OCI-LY1 (cell line): ENCODE data around the gene PTTG2.

Source experiments
- H2AFZ ChIP-seq: fragments of 200-600 bp; sonication (generic), shearing (Covaris generic); 2 replicates; pipeline ENCODE4 v1.6.0; 2014; ENCODE audit warnings: antibody characterized with exemption, mild to moderate bottlenecking, low read length
- H3F3A ChIP-seq: fragments of 200-600 bp; sonication (generic), shearing (Covaris generic); 2 replicates; pipeline ENCODE4 v1.6.0; 2014; ENCODE audit warnings: mild to moderate bottlenecking, antibody characterized with exemption, low read length, moderate library complexity; ENCODE audit not compliant: insufficient read depth
- H3K27ac ChIP-seq: fragments of 200-600 bp; sonication (generic); 2 replicates; pipeline ENCODE4 v1.5.1; 2014; ENCODE audit warnings: low read length, mixed run types, mild to moderate bottlenecking, low read depth; ENCODE audit not compliant: poor library complexity, severe bottlenecking
- H3K27me3 ChIP-seq: fragments of 200-600 bp; sonication (generic); 2 replicates; pipeline ENCODE4 v1.6.0; 2014; ENCODE audit warnings: antibody characterized with exemption, mild to moderate bottlenecking, low read length, moderate library complexity; ENCODE audit not compliant: insufficient read depth
- H3K36me3 ChIP-seq: fragments of 200-600 bp; sonication (generic); 2 replicates; pipeline ENCODE4 v1.6.1; 2014; ENCODE audit warnings: mild to moderate bottlenecking, antibody characterized with exemption, low read length, moderate library complexity, mixed read lengths; ENCODE audit not compliant: insufficient read depth
- H3K4me1 ChIP-seq: fragments of 200-600 bp; sonication (generic); 2 replicates; pipeline ENCODE4 v1.5.1; 2014; ENCODE audit warnings: mild to moderate bottlenecking, low read length, moderate library complexity; ENCODE audit not compliant: insufficient read depth, severe bottlenecking
- H3K4me2 ChIP-seq: fragments of 200-600 bp; sonication (generic), shearing (Covaris generic); 2 replicates; pipeline ENCODE4 v1.6.1; 2014; ENCODE audit warnings: low read length
- H3K4me3 ChIP-seq: fragments of 200-600 bp; sonication (generic); 2 replicates; pipeline ENCODE4 v1.5.1; 2014; ENCODE audit warnings: low read length, low read depth, mild to moderate bottlenecking, mixed read lengths; ENCODE audit not compliant: poor library complexity, severe bottlenecking
- H3K79me2 ChIP-seq: fragments of 200-600 bp; shearing (Covaris generic); 2 replicates; pipeline ENCODE4 v1.6.1; 2016; ENCODE audit warnings: mixed run types, low read length, mixed read lengths; ENCODE audit not compliant: insufficient read depth
- H3K9ac ChIP-seq: fragments of 200-600 bp; sonication (generic), shearing (Covaris generic); 2 replicates; pipeline ENCODE4 v1.6.1; 2014; ENCODE audit warnings: mild to moderate bottlenecking, low read length, mixed read lengths
- H3K9me2 ChIP-seq: fragments of 200-600 bp; sonication (generic), shearing (Covaris generic); 2 replicates; pipeline ENCODE4 v1.6.1; 2014; ENCODE audit warnings: low read depth, mild to moderate bottlenecking, low read length, mixed read lengths
- H3K9me3 ChIP-seq: fragments of 200-600 bp; shearing (Covaris generic); 2 replicates; pipeline ENCODE4 v1.6.1; 2014; ENCODE audit warnings: low read length, mixed read lengths
- H4K20me1 ChIP-seq: fragments of 200-600 bp; sonication (generic), shearing (Covaris generic); 2 replicates; pipeline ENCODE4 v1.6.0; 2016; ENCODE audit warnings: mild to moderate bottlenecking, low read length; ENCODE audit not compliant: insufficient read depth
- CTCF ChIP-seq: fragments of 200-600 bp; sonication (generic), shearing (Covaris generic); IDR thresholded peaks from 2 replicates; pipeline ENCODE4 v1.5.1; 2017; ENCODE audit warnings: mild to moderate bottlenecking, antibody characterized with exemption, low read length, moderate library complexity, mixed read lengths
- EZH2 ChIP-seq: fragments of 200-600 bp; sonication (generic), shearing (Covaris generic); IDR thresholded peaks from 2 replicates; pipeline ENCODE4 v1.8.0; 2017; ENCODE audit warnings: borderline replicate concordance, mixed run types, mild to moderate bottlenecking, antibody characterized with exemption, low read length, moderate library complexity, mixed read lengths

PTTG2 gene

GRCh38 chr4:37980246-37980645 is 20.0 kb downstream of the PTTG2 start:
- TF ChIP-seq EZH2 (no peak), CTCF (no peak)
- no peaks in the 10 kb centered on the region for H3K9me2 ChIP-seq
- peak overlapping the region; percentile 70 for H3K4me3 ChIP-seq
- peaks cover 3% of the 10 kb centered on the region; the same call in 1 of the 2 replicates for H3F3A ChIP-seq
- H3K79me2 ChIP-seq = peaks cover 75% of the 10 kb centered on the region
- H3K9ac ChIP-seq = peak overlapping the region; percentile 99
- H3K27me3 ChIP-seq = no peaks in the 10 kb centered on the region
- H3K27ac ChIP-seq = peak overlapping the region; percentile 100
- no peak overlapping the region for H2AFZ ChIP-seq
- H3K9me3 ChIP-seq = no peaks in the 10 kb centered on the region
- H3K4me2 ChIP-seq = peak overlapping the region; percentile 85
- peaks cover 76% of the 10 kb centered on the region for H3K4me1 ChIP-seq
- H4K20me1 ChIP-seq = no peaks in the 10 kb centered on the region
- peaks cover 20% of the 10 kb centered on the region for H3K36me3 ChIP-seq

- Histone ChIP-seq H2AFZ (no peak overlapping the region), H3K4me3 (peak overlapping the region; percentile 70), H3K9me3 (no peaks in the 10 kb centered on the region), H3K27me3 (no peaks in the 10 kb centered on the region), H3K79me2 (peaks cover 87% of the 10 kb centered on the region), H3K9ac (peak overlapping the region; percentile 99), H3K9me2 (no peaks in the 10 kb centered on the region), H4K20me1 (no peaks in the 10 kb centered on the region), H3K4me2 (peak overlapping the region; percentile 85), H3K4me1 (peaks cover 84% of the 10 kb centered on the region), H3F3A (0 out of 2 replicates have a peak, but pooled peaks cover 3% of the 10 kb centered on the region), H3K27ac (peak overlapping the region; percentile 100), H3K36me3 (peaks cover 23% of the 10 kb centered on the region)
- no peak for TF ChIP-seq EZH2
- no peak for TF ChIP-seq CTCF
These were observed 21.2 kb downstream of the PTTG2 start for GRCh38 chr4:37981425-37981824.

- peaks cover 84% of the 10 kb centered on the region for H3K4me1 ChIP-seq
- H3K9me2 ChIP-seq = no peaks in the 10 kb centered on the region
- 0 out of 2 replicates have a peak, but pooled peaks cover 5% of the 10 kb centered on the region for H3F3A ChIP-seq
- no peaks in the 10 kb centered on the region for H3K9me3 ChIP-seq
- peak overlapping the region; percentile 99 for H3K9ac ChIP-seq
- peaks cover 92% of the 10 kb centered on the region for H3K79me2 ChIP-seq
- H3K4me2 ChIP-seq = peak overlapping the region; percentile 85
- TF ChIP-seq CTCF = no peak
- TF ChIP-seq EZH2 = no peak
- peak overlapping the region; percentile 70 for H3K4me3 ChIP-seq
- no peaks in the 10 kb centered on the region for H4K20me1 ChIP-seq
- peak overlapping the region; percentile 100 for H3K27ac ChIP-seq
- peaks cover 23% of the 10 kb centered on the region for H3K36me3 ChIP-seq
- no peaks in the 10 kb centered on the region for H3K27me3 ChIP-seq
- H2AFZ ChIP-seq = no peak overlapping the region
These were observed 21.9 kb downstream of the PTTG2 start for GRCh38 chr4:37981844-37982720.
